GM18519 (cell line): ENCODE results near the gene GPC6.
"Not testable (repeated sequence)": the region's sequence is repeated elsewhere in the genome, so short reads cannot be mapped to it uniquely, and the experiment has no call there.

Experiments used
- ATAC-seq: cut with Tn5 transposase; IDR thresholded peaks from one replicate; pipeline ENCODE4 v1.9.1; 2021; ENCODE audit warnings: mild to moderate bottlenecking, moderate library complexity; ENCODE audit not compliant: unreplicated experiment, low FRiP score

Gene GPC6

DNA sequence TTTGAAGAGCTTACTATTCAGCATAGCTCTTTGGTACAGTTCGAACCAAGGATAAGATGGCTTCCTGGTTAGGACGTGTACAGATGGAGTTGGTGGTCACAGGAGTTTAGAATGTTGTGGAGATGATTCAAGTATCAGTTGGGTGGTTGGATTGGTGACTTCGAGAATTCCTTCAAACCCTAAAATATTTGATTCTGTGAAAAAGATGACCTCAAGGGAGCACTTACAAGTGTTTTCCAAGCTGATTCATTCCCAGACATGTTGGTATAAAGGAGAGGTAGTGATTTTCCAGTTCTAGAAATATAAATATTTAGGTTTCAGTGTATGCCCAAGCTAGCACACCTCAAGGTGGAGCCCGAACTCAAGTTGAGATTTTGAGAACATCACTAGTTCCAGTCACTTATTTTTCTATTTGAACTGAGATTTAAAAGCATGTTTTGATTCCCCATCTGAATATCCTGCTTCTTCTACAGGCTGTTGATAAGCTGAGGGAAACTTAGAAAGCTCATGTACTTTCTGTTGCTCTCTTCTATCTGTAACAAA, 946.8 kb downstream of the GPC6 start:
- ATAC-seq, result no peak

DNA sequence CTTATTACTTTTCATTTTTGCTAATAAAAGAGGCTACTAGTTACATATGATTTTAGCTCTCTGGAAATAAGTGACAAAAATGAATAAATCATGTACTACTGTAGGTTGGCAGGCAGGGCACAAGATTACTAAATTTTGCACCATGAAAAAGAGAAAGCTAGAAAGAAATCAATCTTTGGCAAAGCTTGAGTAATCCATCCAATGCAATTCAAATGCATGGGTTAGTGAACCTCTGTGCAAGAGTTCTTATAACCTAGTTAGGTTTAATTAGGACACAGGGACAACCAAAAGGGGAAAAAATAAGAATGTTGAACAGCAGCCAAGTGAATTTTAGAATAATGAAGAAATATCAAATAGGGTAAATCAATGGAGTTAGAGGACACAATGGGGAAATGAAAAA, 947.4 kb downstream of the GPC6 start:
- no peak for ATAC-seq

DNA sequence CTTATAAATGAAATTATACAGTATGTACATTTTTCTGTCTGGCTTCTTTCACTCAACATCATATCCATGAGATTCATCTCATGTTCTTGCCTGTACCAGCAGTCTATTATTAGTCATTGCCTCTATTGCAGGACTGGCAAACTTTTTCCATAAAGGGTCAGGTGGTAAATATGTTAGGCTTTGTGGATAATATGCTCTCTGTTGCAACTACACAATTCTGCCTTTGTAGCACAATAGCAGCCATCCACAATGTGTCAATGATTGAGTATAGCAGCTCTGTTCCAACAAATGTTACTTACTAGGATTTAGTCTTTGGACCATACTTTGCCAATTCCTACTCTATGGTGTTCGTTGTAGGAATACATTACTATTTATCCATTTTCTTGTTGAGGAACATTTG, 948.5 kb downstream of the GPC6 start:
- ATAC-seq, result no peak

DNA sequence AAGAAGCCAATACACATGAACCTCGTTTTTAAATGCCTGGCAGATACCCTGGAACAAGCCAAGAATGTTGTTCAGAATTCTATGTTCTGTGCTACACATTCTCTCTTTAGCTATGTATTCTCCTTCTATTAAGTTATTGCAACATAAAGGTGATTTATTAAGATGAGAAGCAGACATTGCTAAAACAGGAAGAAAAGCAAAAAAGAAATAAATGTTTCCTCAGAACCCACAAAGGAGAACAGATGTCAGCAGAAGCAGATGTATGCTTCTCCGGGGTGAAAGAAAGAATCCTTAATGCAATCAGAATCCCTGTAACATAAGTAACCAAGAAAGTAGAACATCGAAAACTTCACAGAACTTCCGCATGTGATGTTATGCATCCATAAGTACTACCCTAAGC, 950.0 kb downstream of the GPC6 start:
- no peak for ATAC-seq

DNA sequence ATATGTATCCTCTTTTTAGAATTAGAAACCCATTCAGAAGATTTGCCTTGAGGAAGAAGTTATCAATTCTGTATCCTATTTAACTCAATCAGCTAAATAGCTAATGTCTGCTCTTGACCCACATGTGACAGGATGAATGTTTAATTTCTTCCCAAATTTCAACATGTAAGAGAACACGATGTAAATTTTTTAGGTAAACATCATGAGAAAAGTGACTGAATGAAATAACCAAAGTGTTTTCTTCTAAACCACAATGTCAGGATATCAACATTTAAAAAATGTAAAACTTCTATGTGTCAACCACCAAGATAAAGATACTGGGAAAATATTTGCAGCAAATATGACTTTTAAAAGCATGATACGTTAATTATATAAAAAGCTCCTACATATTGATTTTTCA, 950.4 kb downstream of the GPC6 start:
- ATAC-seq, result no peak

DNA sequence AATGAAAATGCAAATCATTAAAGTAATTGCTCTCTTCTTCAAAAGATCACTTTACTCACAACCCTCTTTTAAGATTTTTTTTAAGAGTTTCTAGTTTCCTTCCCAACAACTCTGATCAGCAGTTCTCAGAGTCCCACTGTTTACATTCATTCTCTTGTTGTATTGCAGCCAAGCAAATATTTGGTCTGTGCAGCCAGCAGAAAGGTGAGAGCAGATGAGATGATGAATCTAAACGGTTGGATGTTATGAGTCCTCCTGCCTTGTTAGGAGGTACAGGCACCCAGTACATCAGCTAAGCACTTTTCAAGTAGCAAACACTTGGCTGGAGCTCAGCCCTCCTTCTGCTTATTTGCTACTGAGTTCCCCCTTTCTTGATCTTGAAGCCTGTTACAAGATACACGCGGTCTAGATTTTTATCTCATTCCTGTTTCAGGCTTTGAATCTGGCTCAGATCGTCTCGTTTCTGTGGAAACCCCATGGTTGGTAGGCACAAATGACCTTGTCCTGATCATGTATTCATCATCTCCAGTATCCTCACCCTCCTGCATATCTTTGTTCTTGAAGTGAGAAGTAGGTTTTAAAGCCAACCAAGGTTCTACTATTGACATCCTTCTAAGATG, 952.1 kb downstream of the GPC6 start:
- no peak for ATAC-seq

DNA sequence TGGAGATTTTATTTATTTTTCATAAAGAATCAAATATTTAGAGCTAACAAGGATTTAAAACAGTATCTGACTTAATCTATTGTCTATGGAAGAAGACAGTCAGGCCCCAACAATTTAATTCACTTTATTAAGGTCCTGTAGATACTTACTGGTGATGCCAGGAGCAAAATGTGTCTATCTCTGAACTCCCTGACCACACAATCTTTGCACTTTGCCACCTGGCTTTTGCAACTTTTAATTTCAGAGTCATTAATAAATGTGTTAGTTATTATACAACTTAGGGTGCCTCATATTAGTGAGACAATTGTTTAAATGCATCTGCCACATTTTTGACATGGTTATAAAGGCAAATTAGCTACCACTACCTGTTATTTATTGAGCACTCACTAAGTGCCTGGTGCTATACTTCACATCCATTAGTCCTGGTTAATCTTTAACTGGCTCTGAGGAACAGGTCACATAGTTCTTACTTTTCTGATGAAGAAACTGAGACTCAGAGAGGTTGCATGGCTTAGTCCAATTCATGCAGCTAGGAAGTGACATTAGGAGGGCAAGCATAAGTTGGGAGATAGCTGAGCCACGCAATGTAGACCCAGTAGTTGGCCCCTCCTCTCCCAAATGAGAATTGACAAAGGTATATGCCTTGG, 955.0 kb downstream of the GPC6 start:
- ATAC-seq, result no peak

DNA sequence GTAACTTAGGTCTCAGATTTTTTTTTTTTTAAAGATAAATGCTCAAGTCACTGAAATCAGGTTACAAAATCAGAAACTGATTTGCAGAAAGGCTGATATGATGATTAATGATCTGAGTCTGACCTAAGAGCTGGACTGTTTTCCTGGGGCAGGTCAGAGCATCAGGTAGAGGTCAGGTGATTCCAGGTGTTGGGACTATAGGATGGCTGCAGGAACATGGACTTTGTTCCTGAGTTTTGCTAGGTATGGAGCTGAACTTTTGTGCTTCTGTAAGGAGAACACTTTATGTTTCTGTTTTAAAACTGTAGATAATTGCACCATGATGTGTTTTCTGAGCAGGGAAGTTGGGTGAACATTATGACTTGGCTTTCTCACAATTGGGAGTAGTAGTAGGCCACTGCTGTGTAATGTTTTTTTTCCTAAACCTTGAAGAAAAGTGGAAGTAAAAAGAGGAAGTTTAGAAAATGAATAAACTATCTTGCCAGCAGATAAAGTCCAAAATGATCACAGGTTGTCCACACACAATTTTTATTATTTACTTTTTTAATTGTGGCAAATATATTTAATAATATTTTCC, 955.7 kb downstream of the GPC6 start:
- no peak for ATAC-seq

DNA sequence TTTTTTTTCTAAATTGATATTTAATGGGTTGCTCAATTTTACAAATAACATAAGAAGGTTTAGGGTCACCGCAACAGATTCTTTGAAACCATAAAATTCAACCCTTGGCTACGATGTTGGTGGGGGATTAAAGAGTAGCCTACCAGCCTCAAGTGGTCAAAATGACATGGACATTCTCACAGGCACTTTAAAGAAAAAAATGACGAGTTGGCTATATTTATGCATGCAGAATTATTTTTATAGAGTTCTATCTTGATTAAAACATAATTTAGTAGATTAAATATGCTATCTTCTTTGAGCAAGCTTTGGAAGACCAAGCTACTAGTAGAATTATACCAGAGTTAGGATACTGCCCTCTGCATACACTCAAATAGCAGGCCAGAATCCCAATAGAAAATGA, 959.9 kb downstream of the GPC6 start:
- no peak for ATAC-seq

DNA sequence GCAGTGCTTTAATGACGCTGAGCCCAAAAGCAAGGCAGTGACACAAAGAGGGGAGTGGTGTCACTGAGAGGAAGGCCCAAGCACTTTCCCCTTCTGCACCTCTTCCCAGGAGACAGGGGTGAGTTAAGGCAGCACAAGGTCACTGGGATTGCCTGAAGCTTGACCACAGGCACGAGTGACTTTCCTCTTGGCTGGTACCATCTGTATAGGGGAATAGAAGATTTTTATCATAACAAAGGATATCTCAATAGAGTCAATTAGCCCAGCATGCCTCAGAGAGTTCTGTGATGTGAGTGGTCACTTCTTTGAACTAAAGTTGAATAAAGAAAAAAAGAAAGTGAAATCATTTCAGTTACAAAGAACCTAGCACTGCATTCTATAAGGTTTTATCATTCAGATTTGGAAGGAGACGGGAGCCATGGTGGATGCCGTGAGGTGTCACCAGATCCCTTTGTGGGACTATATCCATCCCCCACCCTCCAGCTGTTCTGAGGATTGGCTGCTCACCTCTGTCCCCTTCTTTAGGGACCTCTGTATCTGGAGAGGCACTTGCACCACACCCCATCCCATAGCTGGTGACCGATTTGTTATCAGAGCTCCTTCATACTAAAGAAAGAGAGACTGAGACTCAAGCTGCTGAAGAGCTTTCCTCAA, 961.7 kb downstream of the GPC6 start:
- no peak for ATAC-seq

DNA sequence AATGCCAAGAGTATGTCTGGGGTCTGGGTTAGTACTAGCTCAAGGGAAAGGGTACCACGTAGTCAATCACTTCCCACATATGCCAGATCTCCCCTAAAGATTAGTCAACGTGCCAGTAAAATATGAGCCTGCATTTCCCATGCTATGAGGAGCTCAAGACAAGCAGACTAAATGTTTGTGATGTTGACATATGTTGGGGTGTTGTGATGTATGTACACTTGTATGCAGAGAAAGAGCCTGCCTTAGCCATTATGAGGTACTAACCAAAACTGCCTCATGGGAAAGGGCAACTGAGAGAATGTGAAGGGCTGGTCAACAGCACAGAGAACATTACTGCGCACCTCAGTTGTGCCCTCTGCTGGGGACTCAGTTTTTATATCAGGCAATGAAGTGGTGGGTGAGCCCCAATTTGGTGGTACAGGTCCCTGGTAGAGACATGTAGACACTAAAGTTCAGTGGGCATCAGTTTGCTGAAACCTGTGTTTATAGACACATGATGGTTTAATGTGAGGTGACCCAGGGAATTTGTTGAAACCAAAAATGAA, 965.9 kb downstream of the GPC6 start:
- no peak for ATAC-seq

DNA sequence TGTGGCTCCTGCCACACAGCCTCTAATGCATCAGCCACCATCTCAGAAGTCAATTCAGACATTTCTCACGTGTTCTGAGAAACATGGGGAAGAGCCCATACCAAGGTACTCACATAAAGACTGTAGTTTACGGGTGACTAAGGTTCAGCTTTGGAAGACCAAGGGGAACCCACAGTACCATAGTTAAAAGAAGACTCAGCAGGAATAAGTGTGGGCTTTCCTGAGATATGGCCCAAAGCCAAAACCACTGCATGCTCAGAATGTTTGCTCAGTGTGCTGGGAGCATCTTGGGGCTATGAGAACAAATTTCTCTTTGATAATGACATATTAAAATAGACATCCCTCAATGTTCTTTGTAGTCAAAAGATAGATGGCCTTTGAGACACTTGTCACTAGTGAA, 969.1 kb downstream of the GPC6 start:
- ATAC-seq, result no peak

DNA sequence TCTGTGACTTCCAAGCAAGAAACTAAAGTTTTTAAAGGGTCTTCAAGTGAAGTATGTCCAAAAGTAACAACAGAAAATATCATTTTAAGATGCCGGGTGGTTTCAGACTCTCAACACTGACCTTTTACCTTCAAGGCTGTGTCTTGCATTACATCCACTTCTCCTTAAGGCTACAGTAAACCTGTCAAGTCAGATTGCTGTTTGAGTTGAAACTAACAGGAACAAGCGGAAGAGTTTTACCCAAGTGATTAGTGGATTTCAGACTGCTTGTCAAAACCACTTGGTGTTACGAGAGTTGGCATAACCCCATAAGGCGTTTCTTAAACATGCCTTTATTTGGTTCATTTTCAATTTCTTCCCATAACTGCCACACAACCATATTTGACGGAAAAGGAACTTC, 969.8 kb downstream of the GPC6 start:
- ATAC-seq, result no peak

DNA sequence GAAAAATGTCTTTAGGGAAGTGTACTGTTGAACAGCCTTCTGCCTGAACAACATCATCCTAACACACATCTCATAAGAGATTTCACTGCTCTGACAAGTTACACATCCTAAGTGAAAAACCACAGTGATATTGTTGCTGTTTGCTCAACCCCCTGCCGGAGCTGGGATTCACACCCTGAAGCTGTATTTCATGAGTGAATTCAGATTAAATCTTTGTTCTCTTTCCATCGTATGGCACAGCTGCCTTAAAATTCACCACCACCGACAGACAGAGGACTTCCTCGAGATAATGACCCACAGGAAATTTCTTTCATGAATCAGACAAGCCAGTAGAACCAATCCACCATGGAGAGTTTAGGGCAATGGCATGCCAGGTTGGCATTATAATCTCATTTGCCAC, 972.1 kb downstream of the GPC6 start:
- ATAC-seq, result no peak

DNA sequence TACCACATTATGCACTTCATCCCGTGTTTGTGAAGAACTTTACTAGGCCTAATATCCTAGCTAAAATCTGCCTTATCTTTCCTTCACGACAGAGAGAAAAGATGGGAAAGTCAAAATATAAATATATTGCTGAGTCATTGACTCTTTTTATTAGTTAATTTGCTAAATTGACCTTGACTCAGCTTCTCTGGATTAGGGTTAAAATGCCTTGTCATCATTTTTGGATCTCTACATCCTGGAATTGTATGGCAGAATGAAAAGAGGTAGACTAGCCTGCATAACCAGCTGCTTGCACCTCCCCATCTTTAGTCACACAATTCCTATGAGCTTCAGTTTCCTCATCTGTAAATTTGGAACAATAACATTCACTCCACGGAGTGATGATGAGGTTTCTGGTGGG, 972.5 kb downstream of the GPC6 start:
- ATAC-seq, result no peak

DNA sequence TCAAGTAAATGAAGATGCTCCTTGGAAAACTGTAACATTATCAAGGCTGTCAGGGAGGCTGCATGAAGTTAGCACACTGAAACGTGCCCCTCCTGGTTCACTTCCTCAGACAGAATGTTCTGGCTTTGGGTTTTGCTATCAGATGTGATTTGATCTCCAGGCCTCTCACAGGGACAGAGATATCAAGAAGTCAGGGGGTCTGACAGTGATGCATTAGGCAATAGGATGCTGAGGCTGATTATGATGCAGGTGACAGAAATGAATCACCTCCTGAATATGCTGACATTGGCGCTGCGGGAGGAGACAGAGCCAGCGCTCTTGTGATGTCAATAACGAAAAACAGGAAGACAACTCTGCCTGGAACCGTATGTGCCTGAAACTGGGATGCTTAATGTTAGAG, 974.4 kb downstream of the GPC6 start:
- no peak for ATAC-seq

DNA sequence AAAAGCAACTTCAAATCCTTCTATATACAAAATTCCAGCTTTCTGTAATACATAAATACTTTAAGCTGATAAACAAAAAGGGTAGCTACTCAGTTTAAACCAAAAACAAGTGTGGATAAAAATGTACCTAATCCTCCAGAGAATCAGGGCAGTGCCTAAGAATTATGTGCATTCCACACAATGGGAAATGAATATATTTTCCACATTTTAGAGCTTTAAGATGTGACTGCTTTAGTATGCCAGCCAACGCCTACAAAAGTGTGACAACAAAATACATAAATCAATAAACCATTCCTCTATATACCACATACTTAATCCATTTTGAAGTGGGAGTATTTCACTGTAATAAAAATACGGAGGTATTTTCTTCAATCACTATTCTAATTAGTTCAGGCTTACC, 977.6 kb downstream of the GPC6 start:
- ATAC-seq, result no peak

DNA sequence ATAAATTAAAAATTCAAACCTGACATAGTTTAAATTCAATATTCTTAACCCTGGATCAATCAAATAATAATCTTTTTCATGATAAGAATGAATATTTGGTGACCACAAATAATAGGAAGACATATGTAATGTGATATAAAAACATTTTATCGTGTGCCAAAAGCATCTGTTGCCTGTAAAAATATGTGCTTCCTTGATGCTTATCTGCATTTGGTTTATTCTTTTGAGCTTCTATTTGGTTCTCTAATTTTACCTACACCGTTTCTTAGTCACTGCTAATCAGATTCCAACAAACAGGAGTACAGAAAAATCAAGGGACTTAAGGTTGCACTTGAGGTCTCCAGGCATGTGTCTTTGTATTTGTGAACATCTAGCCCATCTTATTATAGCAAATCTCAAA, 978.3 kb downstream of the GPC6 start:
- ATAC-seq, result no peak

DNA sequence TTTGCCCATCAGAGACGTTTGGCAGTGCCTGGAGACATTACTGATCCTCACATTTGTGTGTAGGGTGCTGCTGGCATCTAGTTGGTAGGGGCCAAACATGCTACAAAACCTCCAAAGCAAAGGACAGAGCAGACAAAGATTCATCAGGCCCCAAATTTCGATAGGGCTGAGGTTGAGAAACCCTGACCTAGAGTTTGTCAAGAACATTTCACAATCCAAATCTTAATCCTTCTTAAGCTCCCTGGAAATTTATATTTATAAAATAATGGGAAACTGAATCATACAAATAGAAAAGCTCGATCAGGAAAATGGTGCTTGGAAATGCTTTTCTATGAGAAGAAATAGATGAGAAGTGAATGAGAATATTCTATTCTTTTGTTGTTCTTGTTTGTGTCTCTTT, 979.3 kb downstream of the GPC6 start:
- no peak for ATAC-seq

DNA sequence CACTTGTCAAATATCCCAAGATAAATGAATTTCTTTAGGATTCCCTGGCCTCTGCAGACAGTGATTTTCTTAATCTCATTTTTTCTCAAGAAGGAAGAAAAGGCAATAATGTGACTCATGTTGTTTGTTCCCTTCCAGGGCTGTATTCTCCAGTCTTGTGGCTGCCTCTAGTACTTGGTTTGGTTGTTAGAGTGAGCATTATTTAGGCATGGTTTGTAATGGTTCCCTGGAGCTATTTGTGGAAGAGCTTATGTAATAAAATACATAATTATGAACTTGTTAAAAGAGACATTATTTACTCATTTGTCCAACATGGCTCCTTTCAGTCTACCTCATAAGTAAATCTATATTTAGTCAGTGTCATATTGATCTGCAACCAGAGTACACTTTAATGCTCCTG, 982.5 kb downstream of the GPC6 start:
- ATAC-seq, result no peak

DNA sequence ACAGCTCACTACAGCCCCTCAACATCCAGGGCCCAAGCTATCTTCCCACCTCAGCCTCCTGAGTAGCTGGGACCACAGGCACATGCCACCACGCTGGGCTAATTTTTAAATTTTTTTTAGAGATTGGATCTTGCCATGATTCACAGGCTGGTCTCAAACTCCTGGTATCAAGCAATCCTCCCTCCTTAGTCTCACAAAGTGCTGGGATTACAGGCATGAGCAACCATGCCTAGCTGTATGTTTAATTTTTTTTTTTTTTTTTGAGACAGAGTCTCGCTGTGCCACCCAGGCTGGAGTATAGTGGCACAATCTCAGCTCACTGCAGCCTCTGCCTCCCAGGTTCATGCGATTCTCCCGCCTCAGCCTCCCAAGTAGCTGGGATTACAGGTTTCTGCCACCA, 983.3 kb downstream of the GPC6 start:
- not testable (repeated sequence) for ATAC-seq
